Fibroblast of mammary gland (primary cell): Measurements from ENCODE around the gene OPN4.

Experiments
- DNase-seq: peaks from one replicate; pipeline ENCODE4 v3.0.0-alpha.2; 2010; ENCODE audit warnings: low read depth
- H3K4me3 ChIP-seq: 2 replicates; pipeline ENCODE4 v1.5.1; 2011; ENCODE audit warnings: low read depth, mild to moderate bottlenecking, low read length, moderate library complexity; ENCODE audit not compliant: control insufficient read depth
- CTCF ChIP-seq: conservative IDR thresholded peaks from 2 replicates; pipeline ENCODE4 v1.5.1; 2011; ENCODE audit warnings: low read depth, low read length, inconsistent platforms; ENCODE audit not compliant: control insufficient read depth, insufficient read depth

The OPN4 gene

GRCh38 chr10:86665218-86665607, 10.9 kb downstream of the OPN4 start:
- TF ChIP-seq CTCF: no peak
- no peak for DNase-seq

GRCh38 chr10:86665868-86666267, 11.5 kb downstream of the OPN4 start:
- DNase-seq: no peak
- H3K4me3 ChIP-seq: no peak overlapping the region
- no peak for TF ChIP-seq CTCF

More at GRCh38 chr10:86665218-86665607, 10.9 kb downstream of the OPN4 start:
- H3K4me3 ChIP-seq: no peak overlapping the region

GRCh38 chr10:86666538-86666937, 12.2 kb downstream of the OPN4 start:
- no peak for TF ChIP-seq CTCF
- no peak overlapping the region for H3K4me3 ChIP-seq
- no peak for DNase-seq

GRCh38 chr10:86667421-86668181, 13.3 kb downstream of the OPN4 start:
- TF ChIP-seq CTCF: no peak
- DNase-seq: no peak
- no peak overlapping the region for H3K4me3 ChIP-seq

- no peak within 1 kb of the TSS for H3K4me3 ChIP-seq
- DNase-seq: no peak
- no peak for TF ChIP-seq CTCF
Observed at GRCh38 chr10:86668297-86669165, 14.2 kb downstream of the OPN4 start, which contains the start of gene LDB3. Gene LDB3, plus strand, starts transcription at chr10:86668511. Its CDS starts 181 bp downstream, at chr10:86668692.

GRCh38 chr10:86670290-86670811, 16.0 kb downstream of the OPN4 start:
- no peak for DNase-seq
- no peak for TF ChIP-seq CTCF
- no peak overlapping the region for H3K4me3 ChIP-seq
